ENCODE measurements around the gene KL.

The KL gene

GRCh38 chr13:33006134-33006533 lies 10.1 kb upstream of the KL start:
- DNase-seq = no peak

GRCh38 chr13:33006638-33007037 lies 9.6 kb upstream of the KL start:
- no peak for DNase-seq

GRCh38 chr13:33007237-33007636 lies 9.0 kb upstream of the KL start:
- no peak for DNase-seq

- DNase-seq = no peak
These were observed 8.3 kb upstream of the KL start for GRCh38 chr13:33007950-33008349.

- no peak for DNase-seq
These were observed 7.1 kb upstream of the KL start for GRCh38 chr13:33008946-33009722.

GRCh38 chr13:33011828-33012470 lies 4.3 kb upstream of the KL start:
- no peak for DNase-seq

GRCh38 chr13:33014291-33014690 lies 1.9 kb upstream of the KL start:
- no peak for DNase-seq

GRCh38 chr13:33015241-33015668 lies 968 bp upstream of the KL start:
- DNase-seq = no peak

GRCh38 chr13:33015791-33016323 lies 366 bp upstream of the KL start:
- DNase-seq = no peak

- peak; percentile 40 for DNase-seq
These were observed 1.2 kb downstream of the KL start for GRCh38 chr13:33017323-33017929.

GRCh38 chr13:33018886-33019285 lies 2.7 kb downstream of the KL start:
- DNase-seq = no peak

GRCh38 chr13:33022986-33023385 lies 6.8 kb downstream of the KL start:
- DNase-seq = no peak

GRCh38 chr13:33025220-33025744 lies 9.1 kb downstream of the KL start:
- no peak for DNase-seq

- no peak for DNase-seq
These were observed 10.4 kb downstream of the KL start for GRCh38 chr13:33026489-33027152.

GRCh38 chr13:33028620-33029019 lies 12.4 kb downstream of the KL start:
- no peak for DNase-seq

GRCh38 chr13:33031277-33031676 lies 15.1 kb downstream of the KL start:
- DNase-seq = no peak

GRCh38 chr13:33032037-33032625 lies 15.9 kb downstream of the KL start:
- no peak for DNase-seq

GRCh38 chr13:33033051-33033812 lies 17.0 kb downstream of the KL start:
- DNase-seq = peak; percentile 33

GRCh38 chr13:33033986-33034385 lies 17.8 kb downstream of the KL start:
- no peak for DNase-seq

GRCh38 chr13:33034882-33035520 lies 18.8 kb downstream of the KL start:
- no peak for DNase-seq

GRCh38 chr13:33037673-33038072 lies 21.4 kb downstream of the KL start:
- no peak for DNase-seq

Measured in CD4-positive, alpha-beta T cell treated with Interleukin-21 for 1 hour (primary cell).